ENCODE results near the gene TSTD1. TPM values are rescaled to one million over a fixed set of nuclear protein-coding genes. Genes with fewer than 3 reads are reported as not detected.

Gene TSTD1
- total RNA-seq, 1 donor from 2014 or later, result 7.2 TPM

DNA sequence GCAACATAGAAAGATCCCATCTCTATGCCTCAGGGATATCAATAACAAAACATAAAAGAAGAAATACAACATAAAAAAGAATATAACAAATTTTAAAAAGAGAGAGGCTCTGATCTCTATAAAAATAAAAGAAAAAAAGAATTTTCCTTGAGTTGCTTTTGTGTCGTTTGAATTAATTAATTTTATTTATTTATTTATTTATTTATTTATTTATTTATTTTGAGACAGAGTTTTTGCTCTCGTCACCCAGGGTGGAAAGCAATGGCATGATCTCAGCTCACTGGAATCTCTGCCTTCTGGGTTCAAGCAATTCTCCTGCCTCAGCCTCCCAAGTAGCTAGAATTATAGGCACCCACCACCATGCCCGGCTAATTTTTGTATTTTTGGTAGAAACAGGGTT lies 26.3 kb downstream of the TSTD1 start:
- no peaks in the 10 kb centered on the region for H3K9me3 Mint-ChIP-seq
- peaks cover 5% of the 10 kb centered on the region for H3K27me3 Mint-ChIP-seq (ENCODE audit: low read depth)
- TF ChIP-seq, protein P1, sequence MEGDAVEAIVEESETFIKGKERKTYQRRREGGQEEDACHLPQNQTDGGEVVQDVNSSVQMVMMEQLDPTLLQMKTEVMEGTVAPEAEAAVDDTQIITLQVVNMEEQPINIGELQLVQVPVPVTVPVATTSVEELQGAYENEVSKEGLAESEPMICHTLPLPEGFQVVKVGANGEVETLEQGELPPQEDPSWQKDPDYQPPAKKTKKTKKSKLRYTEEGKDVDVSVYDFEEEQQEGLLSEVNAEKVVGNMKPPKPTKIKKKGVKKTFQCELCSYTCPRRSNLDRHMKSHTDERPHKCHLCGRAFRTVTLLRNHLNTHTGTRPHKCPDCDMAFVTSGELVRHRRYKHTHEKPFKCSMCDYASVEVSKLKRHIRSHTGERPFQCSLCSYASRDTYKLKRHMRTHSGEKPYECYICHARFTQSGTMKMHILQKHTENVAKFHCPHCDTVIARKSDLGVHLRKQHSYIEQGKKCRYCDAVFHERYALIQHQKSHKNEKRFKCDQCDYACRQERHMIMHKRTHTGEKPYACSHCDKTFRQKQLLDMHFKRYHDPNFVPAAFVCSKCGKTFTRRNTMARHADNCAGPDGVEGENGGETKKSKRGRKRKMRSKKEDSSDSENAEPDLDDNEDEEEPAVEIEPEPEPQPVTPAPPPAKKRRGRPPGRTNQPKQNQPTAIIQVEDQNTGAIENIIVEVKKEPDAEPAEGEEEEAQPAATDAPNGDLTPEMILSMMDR (conservative IDR thresholded peaks at IDR 0.05), result no peak
- H3K4me3 Mint-ChIP-seq, result no peak overlapping the region
- H3K27ac Mint-ChIP-seq (ENCODE audit: unreplicated experiment), result no peak overlapping the region
- no peak for DNase-seq (ENCODE audit: low read depth, low spot score)
- H3K36me3 Mint-ChIP-seq (ENCODE audit: low read depth), result no peaks in the 10 kb centered on the region
- H3K4me1 Mint-ChIP-seq, result peaks cover 13% of the 10 kb centered on the region

DNA sequence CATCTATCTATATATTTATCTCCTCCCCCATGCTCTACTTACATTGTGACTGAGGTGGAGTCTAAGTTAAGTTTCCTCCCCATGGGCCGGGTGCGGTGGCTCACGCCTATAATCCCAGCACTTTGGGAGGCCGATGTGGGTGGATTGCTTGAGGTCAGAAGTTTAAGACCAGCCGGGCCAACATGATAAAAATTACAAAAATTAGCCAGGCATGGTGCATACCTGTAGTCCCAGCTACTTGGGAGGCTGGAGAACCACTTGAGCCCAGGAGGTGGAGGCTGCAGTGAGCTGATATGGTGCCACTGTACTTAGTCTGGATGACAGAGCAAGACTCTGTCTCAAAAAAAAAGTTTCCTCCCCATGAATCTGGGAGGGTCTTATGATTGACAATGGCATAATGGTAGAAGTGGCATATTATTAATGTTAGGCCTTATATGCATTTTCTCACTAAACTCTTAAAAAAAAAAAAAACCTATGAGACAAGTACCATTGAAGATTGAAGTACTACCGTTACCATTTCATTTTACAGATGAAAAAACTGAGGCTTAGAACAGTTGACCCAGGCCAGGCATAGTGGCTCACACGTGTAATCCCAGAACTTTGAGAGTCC lies 29.1 kb downstream of the TSTD1 start:
- no peaks in the 10 kb centered on the region for H3K36me3 Mint-ChIP-seq (ENCODE audit: low read depth)
- peaks cover 13% of the 10 kb centered on the region for H3K4me1 Mint-ChIP-seq
- H3K9me3 Mint-ChIP-seq, result no peaks in the 10 kb centered on the region
- H3K4me3 Mint-ChIP-seq, result no peak overlapping the region
- DNase-seq (ENCODE audit: low read depth, low spot score), result no peak
- H3K27me3 Mint-ChIP-seq (ENCODE audit: low read depth), result no peaks in the 10 kb centered on the region
- TF ChIP-seq, protein P1 (conservative IDR thresholded peaks at IDR 0.05), result no peak
- H3K27ac Mint-ChIP-seq (ENCODE audit: unreplicated experiment), result no peak overlapping the region

DNA sequence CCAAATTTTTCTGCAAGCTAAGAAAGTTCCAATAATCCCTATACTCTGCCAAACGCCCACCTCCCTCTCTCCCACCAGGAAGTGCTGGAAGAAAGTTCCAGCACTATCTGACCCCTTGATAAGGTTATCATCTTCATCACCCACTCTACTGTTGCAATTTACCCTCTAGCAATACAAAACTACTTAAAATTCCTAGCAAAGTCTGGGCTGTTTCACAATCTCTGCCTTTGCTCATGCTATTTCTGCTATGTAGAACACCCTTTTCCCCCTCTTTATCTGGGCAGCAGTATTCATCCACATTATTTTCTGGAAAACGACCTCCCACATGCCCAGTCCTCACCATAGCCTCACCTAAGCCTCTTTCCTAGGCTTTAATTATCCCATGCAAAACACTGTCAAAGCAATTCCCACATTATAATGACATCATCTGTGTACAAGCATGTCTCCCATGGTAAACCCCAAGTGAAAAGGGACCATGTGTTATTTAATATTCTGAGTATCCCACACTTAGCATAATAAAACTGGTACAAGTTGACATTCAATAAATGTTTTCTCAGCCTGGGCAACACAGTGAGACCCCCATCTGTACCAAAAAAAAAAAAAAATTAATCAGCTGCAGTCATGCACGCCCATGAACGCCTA lies 29.8 kb downstream of the TSTD1 start:
- Mint-ChIP-seq H3K27me3 (ENCODE audit: low read depth) (no peaks in the 10 kb centered on the region), H3K4me3 (no peak overlapping the region), H3K36me3 (ENCODE audit: low read depth) (no peaks in the 10 kb centered on the region), H3K9me3 (no peaks in the 10 kb centered on the region), H3K27ac (ENCODE audit: unreplicated experiment) (no peak overlapping the region), H3K4me1 (peaks cover 11% of the 10 kb centered on the region)
- TF ChIP-seq, protein P1 (conservative IDR thresholded peaks at IDR 0.05), result no peak
- no peak for DNase-seq (ENCODE audit: low read depth, low spot score)

DNA sequence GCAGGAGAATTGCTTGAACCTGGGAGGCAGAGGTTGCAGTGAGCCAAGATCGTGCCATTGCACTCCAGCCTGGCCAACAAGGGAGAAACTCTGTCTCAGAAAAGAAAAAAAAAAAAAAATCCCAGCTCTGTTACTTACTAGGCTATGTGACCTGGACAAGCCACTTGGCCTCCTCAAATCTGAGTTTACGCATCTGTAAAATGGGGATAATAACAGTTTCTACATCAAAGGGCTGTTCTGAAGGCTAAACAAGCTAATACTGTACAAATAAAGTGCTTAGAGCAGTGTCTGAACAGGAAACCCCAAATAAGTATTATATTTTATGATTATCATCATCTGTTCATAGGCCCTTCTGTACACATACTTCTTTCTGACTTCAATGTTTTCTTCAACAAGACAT lies 31.4 kb downstream of the TSTD1 start:
- H3K4me3 Mint-ChIP-seq, result no peak overlapping the region
- TF ChIP-seq, protein P1 (conservative IDR thresholded peaks at IDR 0.05), result no peak
- H3K9me3 Mint-ChIP-seq, result no peaks in the 10 kb centered on the region
- no peaks in the 10 kb centered on the region for H3K4me1 Mint-ChIP-seq
- no peaks in the 10 kb centered on the region for H3K27me3 Mint-ChIP-seq (ENCODE audit: low read depth)
- H3K36me3 Mint-ChIP-seq (ENCODE audit: low read depth), result no peaks in the 10 kb centered on the region
- DNase-seq (ENCODE audit: low read depth, low spot score), result no peak
- no peak overlapping the region for H3K27ac Mint-ChIP-seq (ENCODE audit: unreplicated experiment)

DNA sequence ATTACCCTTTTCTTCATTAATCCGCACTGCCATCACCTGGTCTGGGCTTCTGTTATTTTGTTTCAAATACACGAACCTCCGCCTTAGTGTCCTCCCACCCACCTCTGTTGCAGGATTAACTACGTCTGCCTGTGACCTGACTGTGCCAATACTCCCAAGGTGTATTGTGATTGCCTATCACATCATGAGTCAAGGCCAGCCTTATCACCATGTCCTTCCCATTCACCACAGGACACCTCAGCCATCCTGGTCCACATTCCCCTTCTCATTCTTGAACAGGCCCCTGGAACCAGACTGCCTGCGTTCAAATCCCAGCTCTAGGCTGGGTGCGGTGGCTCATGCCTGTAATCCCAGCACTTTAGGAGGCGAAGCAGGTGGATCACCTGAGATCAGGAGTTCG lies 32.2 kb downstream of the TSTD1 start:
- no peaks in the 10 kb centered on the region for H3K9me3 Mint-ChIP-seq
- TF ChIP-seq, protein P1 (conservative IDR thresholded peaks at IDR 0.05), result no peak
- H3K4me3 Mint-ChIP-seq, result no peak overlapping the region
- H3K27ac Mint-ChIP-seq (ENCODE audit: unreplicated experiment), result no peak overlapping the region
- no peaks in the 10 kb centered on the region for H3K27me3 Mint-ChIP-seq (ENCODE audit: low read depth)
- no peak for DNase-seq (ENCODE audit: low read depth, low spot score)
- H3K4me1 Mint-ChIP-seq, result no peaks in the 10 kb centered on the region
- H3K36me3 Mint-ChIP-seq (ENCODE audit: low read depth), result no peaks in the 10 kb centered on the region
